ENCODE results near the gene LRRC3. TPM values are rescaled to one million over a fixed set of nuclear protein-coding genes. Genes with fewer than 3 reads are reported as not detected.

Gene LRRC3
- total and polyA plus RNA-seq, 4 donors, result 3.0 to 14.2 (median 7.5) TPM

DNA sequence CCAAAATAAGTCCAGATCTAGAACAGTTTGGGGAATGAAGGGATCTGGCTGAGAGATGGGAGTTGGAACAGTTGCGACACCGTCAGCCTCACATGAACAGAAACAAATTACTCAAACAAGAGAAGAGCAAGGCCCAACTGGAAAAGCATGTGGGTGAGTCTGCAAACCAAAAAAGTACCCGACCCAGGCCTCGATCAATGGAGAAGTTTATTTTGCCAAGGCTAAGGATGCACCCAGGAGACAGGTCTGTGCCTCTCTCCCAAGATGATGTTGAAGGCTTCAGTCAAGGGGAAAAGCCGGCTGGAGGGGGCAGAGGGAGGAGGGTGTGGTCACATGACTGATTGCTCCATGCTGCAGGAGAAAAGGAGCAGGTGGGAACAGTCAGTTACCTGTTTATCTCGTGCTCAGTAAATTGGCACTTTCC lies 42.4 kb downstream of the LRRC3 start:
- Histone ChIP-seq H3K36me3 (ENCODE audit: control insufficient read depth in 4 of 4, insufficient read depth in 3 of 4, low read depth in 1 of 4, low read length in 3 of 4) (peaks cover 0 to 2% (median 0%) of the 10 kb centered on the region in 4 donors), H3K4me3 (ENCODE audit: low read depth in 1 of 3, low read length in 3 of 3) (no peak overlapping the region), H3K9ac (ENCODE audit: low read depth in 1 of 2, low read length in 2 of 2) (no peak overlapping the region), H3K27ac (ENCODE audit: low read depth in 1 of 2, low read length in 2 of 2) (no peak overlapping the region), H3K27me3 (ENCODE audit: control insufficient read depth in 4 of 4, insufficient read depth in 4 of 4, low read length in 3 of 4) (no peaks in the 10 kb centered on the region), H3K9me3 (ENCODE audit: control insufficient read depth in 4 of 4, low read length in 3 of 4) (peaks cover 0 to 2% (median under 1%) of the 10 kb centered on the region in 4 donors), H3K4me1 (ENCODE audit: control insufficient read depth in 4 of 4, insufficient read depth in 4 of 4, low read length in 3 of 4) (no peaks in the 10 kb centered on the region)
- TF ChIP-seq, protein P1, sequence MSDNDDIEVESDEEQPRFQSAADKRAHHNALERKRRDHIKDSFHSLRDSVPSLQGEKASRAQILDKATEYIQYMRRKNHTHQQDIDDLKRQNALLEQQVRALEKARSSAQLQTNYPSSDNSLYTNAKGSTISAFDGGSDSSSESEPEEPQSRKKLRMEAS (IDR thresholded peaks at IDR 0.05), result no peak
- TF ChIP-seq RXRA (IDR thresholded peaks at IDR 0.05) (no peak), YY1 (IDR thresholded peaks at IDR 0.05) (no peak), GABPA (IDR thresholded peaks at IDR 0.05 in 1 of 2, conservative IDR thresholded peaks at IDR 0.05 in 1 of 2) (no peak)
- 66% methylated on average over 6 of the region's 6 CpGs for WGBS
- no peak for DNase-seq (ENCODE audit: low spot score)

DNA sequence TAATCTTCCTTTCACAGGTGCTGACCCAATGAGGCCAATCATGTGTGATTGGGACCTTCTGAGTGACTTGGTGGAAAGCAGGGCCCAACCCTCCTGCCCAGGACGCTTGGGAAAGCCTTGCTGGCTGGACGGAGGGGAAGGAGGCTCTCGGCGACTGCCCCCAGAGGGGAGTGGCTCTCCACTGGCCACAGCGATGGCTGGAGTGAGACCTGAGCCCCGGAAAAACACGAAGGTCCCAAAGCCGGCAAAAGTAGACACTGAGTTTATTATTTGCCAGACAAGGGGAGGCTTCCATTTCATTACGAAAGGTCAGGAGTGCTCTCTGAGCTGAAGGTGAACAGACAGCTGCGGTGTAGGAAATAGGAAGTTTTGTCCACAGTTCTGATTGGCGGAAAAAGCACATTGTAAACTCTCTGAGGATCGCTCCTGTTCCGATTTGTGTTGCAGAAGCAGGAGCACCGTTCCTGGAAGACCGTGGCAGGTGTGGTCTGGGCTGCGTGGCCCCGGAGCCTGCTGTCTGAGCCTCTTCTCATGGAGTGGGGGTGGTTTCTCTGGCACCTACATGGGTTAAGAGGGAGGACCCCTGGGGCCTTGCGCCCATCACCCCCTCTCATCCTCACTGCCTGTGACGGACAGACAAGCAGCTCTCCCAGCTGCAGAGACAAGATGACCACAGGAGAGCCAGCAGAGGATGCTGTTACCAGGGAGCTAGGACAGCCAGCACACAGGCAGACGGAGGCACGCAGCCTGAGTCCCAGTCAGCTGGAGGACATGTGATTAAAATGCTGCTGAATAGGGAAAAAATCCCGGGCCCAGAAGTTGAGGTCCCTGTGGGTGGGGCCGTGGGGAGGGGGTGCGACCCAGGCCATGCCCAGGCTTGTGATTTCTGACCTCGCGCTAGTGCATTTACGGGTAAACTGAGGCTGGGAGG lies 43.2 kb downstream of the LRRC3 start:
- no peak overlapping the region for H3K27ac ChIP-seq (ENCODE audit: low read depth in 1 of 2, low read length in 2 of 2)
- H3K9ac ChIP-seq (ENCODE audit: low read depth in 1 of 2, low read length in 2 of 2), result no peak overlapping the region
- DNase-seq (ENCODE audit: low spot score), result no peak
- no peaks in the 10 kb centered on the region for H3K36me3 ChIP-seq (ENCODE audit: control insufficient read depth in 4 of 4, insufficient read depth in 3 of 4, low read depth in 1 of 4, low read length in 3 of 4)
- H3K9me3 ChIP-seq (ENCODE audit: control insufficient read depth in 4 of 4, low read length in 3 of 4), result no peaks in the 10 kb centered on the region
- H3K4me1 ChIP-seq (ENCODE audit: control insufficient read depth in 4 of 4, insufficient read depth in 4 of 4, low read length in 3 of 4), result no peaks in the 10 kb centered on the region
- H3K4me3 ChIP-seq (ENCODE audit: low read depth in 1 of 3, low read length in 3 of 3), result no peak overlapping the region
- WGBS, result 64% methylated on average over 27 of the region's 27 CpGs
- H3K27me3 ChIP-seq (ENCODE audit: control insufficient read depth in 4 of 4, insufficient read depth in 4 of 4, low read length in 3 of 4), result no peaks in the 10 kb centered on the region
- TF ChIP-seq, protein P2, sequence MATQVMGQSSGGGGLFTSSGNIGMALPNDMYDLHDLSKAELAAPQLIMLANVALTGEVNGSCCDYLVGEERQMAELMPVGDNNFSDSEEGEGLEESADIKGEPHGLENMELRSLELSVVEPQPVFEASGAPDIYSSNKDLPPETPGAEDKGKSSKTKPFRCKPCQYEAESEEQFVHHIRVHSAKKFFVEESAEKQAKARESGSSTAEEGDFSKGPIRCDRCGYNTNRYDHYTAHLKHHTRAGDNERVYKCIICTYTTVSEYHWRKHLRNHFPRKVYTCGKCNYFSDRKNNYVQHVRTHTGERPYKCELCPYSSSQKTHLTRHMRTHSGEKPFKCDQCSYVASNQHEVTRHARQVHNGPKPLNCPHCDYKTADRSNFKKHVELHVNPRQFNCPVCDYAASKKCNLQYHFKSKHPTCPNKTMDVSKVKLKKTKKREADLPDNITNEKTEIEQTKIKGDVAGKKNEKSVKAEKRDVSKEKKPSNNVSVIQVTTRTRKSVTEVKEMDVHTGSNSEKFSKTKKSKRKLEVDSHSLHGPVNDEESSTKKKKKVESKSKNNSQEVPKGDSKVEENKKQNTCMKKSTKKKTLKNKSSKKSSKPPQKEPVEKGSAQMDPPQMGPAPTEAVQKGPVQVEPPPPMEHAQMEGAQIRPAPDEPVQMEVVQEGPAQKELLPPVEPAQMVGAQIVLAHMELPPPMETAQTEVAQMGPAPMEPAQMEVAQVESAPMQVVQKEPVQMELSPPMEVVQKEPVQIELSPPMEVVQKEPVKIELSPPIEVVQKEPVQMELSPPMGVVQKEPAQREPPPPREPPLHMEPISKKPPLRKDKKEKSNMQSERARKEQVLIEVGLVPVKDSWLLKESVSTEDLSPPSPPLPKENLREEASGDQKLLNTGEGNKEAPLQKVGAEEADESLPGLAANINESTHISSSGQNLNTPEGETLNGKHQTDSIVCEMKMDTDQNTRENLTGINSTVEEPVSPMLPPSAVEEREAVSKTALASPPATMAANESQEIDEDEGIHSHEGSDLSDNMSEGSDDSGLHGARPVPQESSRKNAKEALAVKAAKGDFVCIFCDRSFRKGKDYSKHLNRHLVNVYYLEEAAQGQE (IDR thresholded peaks at IDR 0.05), result no peak
- TF ChIP-seq JUND (IDR thresholded peaks at IDR 0.05) (no peak), RAD21 (IDR thresholded peaks at IDR 0.05) (no peak), SP1 (IDR thresholded peaks at IDR 0.05) (no peak), FOXA1 (IDR thresholded peaks at IDR 0.05) (no peak), EGR1 (IDR thresholded peaks at IDR 0.05; ENCODE audit: low read depth in 2 of 2) (no peak), RXRA (IDR thresholded peaks at IDR 0.05) (no peak), HNF4A (conservative IDR thresholded peaks at IDR 0.05) (no peak), YY1 (IDR thresholded peaks at IDR 0.05) (no peak), FOXA2 (IDR thresholded peaks at IDR 0.05) (no peak), GABPA (IDR thresholded peaks at IDR 0.05 in 1 of 2, conservative IDR thresholded peaks at IDR 0.05 in 1 of 2) (no peak), HNF4G (IDR thresholded peaks at IDR 0.05) (no peak), TAF1 (conservative IDR thresholded peaks at IDR 0.05) (no peak), NR2F2 (IDR thresholded peaks at IDR 0.05) (no peak)
- TF ChIP-seq, protein P3, sequence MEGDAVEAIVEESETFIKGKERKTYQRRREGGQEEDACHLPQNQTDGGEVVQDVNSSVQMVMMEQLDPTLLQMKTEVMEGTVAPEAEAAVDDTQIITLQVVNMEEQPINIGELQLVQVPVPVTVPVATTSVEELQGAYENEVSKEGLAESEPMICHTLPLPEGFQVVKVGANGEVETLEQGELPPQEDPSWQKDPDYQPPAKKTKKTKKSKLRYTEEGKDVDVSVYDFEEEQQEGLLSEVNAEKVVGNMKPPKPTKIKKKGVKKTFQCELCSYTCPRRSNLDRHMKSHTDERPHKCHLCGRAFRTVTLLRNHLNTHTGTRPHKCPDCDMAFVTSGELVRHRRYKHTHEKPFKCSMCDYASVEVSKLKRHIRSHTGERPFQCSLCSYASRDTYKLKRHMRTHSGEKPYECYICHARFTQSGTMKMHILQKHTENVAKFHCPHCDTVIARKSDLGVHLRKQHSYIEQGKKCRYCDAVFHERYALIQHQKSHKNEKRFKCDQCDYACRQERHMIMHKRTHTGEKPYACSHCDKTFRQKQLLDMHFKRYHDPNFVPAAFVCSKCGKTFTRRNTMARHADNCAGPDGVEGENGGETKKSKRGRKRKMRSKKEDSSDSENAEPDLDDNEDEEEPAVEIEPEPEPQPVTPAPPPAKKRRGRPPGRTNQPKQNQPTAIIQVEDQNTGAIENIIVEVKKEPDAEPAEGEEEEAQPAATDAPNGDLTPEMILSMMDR (IDR thresholded peaks at IDR 0.05; ENCODE audit: low read depth, low read length, missing input control), result no peak
- TF ChIP-seq, protein P4, sequence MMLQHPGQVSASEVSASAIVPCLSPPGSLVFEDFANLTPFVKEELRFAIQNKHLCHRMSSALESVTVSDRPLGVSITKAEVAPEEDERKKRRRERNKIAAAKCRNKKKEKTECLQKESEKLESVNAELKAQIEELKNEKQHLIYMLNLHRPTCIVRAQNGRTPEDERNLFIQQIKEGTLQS (IDR thresholded peaks at IDR 0.05), result no peak
- TF ChIP-seq, protein P1 (IDR thresholded peaks at IDR 0.05), result no peak
- TF ChIP-seq, protein P5, sequence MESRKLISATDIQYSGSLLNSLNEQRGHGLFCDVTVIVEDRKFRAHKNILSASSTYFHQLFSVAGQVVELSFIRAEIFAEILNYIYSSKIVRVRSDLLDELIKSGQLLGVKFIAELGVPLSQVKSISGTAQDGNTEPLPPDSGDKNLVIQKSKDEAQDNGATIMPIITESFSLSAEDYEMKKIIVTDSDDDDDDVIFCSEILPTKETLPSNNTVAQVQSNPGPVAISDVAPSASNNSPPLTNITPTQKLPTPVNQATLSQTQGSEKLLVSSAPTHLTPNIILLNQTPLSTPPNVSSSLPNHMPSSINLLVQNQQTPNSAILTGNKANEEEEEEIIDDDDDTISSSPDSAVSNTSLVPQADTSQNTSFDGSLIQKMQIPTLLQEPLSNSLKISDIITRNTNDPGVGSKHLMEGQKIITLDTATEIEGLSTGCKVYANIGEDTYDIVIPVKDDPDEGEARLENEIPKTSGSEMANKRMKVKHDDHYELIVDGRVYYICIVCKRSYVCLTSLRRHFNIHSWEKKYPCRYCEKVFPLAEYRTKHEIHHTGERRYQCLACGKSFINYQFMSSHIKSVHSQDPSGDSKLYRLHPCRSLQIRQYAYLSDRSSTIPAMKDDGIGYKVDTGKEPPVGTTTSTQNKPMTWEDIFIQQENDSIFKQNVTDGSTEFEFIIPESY (IDR thresholded peaks at IDR 0.05), result no peak
